HG03066 (cell line): Measurements from ENCODE around the gene LRP5.

Experiments
- ATAC-seq: cut with Tn5 transposase; IDR thresholded peaks from one replicate; pipeline ENCODE4 v1.9.1; 2021; ENCODE audit warnings: low read depth; ENCODE audit not compliant: unreplicated experiment

LRP5 gene

GRCh38 chr11:68312117-68312779 lies at the start of gene LRP5:
TSS of gene LRP5 (plus strand) at chr11:68312591. CDS start at chr11:68312715, 124 bp downstream.
- no peak for ATAC-seq

GRCh38 chr11:68263444-68264035 lies 48.9 kb upstream of the LRP5 start:
- ATAC-seq, result no peak

- no peak for ATAC-seq
Measured at GRCh38 chr11:68264244-68264643, 48.1 kb upstream of the LRP5 start.

- no peak for ATAC-seq
Measured at GRCh38 chr11:68264741-68265540, 47.5 kb upstream of the LRP5 start.

DNA sequence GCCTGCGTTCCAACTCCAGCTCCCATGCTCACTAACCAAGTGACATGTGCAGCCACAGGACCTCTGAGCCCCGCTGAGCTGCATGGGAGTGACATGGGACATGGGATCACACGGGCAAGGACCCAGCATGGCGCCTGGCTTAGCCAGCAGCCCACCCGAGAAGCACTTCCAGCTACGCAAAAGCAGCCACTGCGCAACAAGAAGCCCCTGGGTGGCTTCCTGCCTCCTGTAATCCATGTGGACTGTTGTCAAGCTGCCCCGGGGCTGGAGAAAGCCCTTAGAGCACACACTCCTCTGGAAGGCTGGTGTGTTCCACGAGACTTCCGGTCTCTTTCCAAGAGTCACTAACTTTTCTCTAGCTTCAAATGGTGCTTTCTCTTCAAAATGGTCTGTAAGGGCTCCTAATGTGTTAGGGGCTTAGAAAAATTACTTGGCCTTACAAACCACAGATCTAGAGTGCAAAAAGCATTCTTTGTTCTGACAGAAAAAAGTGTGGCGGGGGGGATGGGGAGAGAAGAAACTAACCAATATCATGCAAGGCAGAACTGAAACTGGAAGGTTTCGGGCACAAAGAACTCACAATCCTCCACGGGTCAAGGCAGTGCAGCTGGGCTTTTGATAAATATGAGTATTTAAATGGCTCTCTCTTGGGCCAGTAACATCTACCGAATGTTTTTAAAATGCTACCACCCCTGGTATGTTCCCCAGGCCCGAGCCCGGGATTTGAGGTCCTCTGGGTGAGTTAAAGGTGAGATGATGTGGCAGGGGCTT lies 46.1 kb upstream of the LRP5 start:
- peak; percentile 74 for ATAC-seq

DNA sequence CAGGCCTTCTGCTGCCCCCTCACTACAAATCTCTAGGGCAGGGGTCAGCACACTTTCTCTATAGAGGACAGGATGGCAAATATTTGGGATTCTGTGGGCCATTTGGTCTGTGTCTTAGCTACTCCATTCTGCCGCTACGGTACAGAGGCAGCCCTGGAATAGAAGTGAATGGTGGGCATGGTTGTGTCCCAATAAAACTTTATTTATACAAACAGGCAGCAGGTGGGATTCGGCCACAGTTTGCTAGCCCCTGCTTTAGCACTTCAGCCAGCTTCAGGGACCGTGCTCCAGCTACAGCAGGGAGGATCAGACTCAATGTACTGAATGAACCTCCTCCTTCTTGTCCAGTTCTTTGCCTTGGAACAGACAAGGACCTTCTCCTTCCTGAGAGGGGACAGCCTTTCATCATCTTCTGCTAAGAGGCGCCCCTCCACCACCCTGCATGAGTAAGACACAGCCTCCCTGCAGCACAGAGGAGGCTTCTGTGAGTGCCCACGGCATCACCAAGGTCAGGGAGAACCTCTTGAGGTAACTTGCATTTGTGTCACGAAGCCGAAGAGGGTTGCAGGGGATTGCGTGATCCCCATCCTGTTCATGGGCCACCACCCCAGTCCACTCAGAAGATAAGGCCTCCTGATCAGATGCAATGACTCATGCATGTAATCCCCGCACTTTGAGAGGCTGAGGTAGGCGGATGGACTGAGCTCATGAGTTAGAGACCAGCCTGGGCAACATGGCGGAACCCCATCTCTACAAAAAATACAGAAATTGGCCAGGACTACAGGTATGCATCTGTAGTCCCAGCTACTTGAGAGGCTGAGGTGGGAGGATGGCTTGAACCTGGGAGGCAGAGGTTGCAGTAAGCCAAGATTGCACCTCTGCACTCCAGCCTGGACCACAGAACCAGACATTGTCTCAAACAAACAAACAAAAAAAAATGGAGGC lies 45.2 kb upstream of the LRP5 start:
- no peak for ATAC-seq

DNA sequence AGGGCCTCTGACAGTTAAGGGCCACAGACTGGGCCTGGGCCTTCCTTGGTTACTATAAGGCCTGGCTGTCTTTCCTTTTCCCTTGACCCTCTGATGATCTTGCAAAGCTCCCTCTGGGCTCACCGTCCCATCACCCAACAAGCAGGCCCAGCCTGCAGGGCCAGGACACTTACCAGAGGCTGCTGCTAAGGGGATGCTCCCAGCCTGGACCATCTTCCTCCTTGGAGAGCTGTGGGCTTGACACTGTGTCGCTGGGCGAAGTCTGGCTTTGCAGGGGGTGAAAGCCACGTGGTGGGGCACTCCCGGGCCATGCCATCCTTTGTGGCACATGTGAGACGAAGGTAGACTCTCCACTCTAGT lies 44.5 kb upstream of the LRP5 start:
- no peak for ATAC-seq

DNA sequence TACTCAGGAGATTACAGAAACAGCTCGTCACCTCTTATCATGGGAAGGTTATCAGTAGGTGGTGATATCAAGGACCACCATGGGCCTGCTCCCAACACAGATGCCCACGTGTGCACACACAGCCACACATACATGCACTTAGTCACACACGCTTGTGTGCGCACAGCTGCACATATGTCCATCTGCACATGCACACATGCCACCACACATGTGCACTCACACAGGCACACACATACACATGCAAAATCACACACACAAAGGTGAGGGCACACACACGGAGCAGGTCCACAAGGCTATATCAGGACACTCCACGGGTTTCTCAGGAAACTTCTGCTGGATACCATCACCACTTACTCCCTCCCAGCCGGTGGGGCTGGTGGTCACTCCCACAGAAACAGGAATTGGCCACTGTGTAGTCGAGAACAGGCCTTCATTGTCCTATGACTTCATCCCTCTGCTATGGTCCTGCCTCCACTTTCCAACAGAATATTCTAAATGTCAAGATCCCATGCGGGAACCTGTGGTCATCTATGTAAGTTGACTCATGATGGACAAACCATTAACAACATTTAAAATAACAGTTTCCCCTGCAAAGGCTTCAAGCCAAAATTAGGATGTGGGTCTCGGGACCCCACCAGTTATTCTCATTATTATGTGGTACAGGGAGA lies 42.8 kb upstream of the LRP5 start:
- no peak for ATAC-seq

- ATAC-seq, result no peak
Measured at GRCh38 chr11:68270196-68271022, 42.0 kb upstream of the LRP5 start.

DNA sequence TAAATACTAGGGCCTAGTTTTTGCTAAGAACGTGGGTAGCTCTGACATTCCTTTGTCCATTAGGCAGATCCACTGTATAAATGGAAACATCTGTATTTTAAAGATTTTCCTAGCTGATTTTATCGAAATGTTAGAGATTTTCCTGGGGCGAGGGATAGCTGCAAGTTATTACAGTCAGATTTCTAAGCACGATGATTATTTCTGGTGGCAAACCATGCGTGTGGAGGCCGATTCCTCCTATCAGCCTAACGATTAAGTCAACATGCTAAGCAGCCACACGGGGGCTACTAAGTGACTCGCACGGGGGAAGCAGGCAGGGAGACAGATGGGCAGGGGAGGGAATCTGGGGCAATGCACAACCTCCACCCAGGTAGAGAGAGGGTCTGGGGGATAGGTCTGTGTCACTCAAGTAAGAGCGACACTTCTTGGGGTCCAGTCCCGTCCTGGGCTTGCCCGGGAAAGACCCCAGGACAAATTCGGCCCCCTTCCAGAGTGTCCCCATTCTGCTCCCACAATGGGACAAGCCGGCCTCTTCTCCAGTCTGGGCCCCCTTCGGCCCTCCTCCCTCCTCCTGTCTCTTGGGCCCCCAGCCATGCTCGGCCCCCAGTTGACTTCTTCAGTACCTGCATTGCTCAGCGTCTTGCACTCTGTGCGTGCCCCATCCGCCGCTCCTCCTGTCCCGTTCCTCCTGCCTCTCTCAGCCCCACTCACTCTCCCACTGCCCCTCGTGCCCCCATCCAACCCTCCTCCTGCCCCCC lies 41.2 kb upstream of the LRP5 start:
- ATAC-seq, result peak; percentile 32

DNA sequence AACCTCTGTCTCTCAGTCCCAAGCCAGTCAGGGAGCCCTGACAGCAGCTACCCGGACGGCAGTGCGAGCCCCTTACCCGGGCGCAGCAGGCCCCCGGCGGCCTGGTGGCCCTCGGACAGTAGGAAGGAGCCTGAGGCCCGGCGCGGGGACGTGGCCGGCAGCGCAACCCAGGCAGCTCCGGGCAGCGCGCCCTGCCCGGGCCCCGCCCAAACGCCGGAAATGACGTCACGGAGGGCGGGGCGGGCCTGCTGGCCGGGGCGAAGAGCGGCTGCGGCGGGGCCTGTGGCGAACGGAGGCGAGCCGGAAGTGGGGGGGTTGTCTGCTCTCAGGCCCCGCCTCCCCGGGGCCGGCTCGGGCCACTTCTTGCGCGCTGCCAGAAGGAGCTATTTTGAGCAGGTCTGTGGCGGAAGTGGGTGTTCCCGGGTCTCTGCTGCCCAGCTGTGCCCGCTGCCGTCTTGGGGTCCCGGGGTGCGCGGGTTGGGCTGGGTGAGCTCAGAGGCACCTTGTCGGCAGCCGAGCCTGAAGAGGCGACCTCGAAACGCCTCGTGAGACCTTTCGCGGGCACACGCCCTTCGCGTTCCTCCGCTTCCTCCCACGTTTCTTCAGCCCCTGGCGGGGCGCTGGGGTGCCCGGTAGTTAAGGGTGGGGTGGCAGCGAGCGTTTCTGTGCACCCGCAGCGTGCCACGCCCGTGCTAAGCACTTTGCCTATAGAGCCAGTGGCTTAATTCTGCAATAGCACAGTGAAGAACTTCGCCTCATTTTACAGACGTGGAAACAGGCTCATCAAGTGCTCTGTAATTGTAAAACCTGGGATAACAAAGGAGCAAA lies 40.4 kb upstream of the LRP5 start, which contains the start of gene C11orf24:
C11orf24 (minus strand) TSS at position 193 of the 828 bp plus-strand sequence. CDS start 8,206 bp downstream, outside the sequence.
- ATAC-seq, result peak; percentile 71

- no peak for ATAC-seq
Measured at GRCh38 chr11:68273026-68273738, 39.2 kb upstream of the LRP5 start.

- no peak for ATAC-seq
Measured at GRCh38 chr11:68274306-68274705, 38.1 kb upstream of the LRP5 start.

GRCh38 chr11:68275721-68276507 lies 36.5 kb upstream of the LRP5 start:
- ATAC-seq, result no peak

GRCh38 chr11:68276861-68277260 lies 35.5 kb upstream of the LRP5 start:
- ATAC-seq, result no peak
